Measurements from ENCODE around the gene LGI1. TPM values are rescaled to one million over a fixed set of nuclear protein-coding genes. Genes with fewer than 3 reads are reported as not detected.

Gene LGI1
- total RNA-seq, 6 donors from 2014 or later: not detected

GRCh38 chr10:93773120-93773519, 15.4 kb downstream of the LGI1 start:
- H3K9me3 ChIP-seq: no peaks in the 10 kb centered on the region
- no peak overlapping the region for H3K4me3 ChIP-seq
- H3K27ac ChIP-seq: no peak overlapping the region
- no peak for DNase-seq
- no peaks in the 10 kb centered on the region for H3K36me3 ChIP-seq
- H3K27me3 ChIP-seq: no peaks in the 10 kb centered on the region
- TF ChIP-seq POLR2A (IDR thresholded peaks at IDR 0.05) (no peak), POLR2AphosphoS5 (IDR thresholded peaks at IDR 0.05) (no peak), EP300 (IDR thresholded peaks at IDR 0.05) (no peak), CTCF (IDR thresholded peaks at IDR 0.05) (no peak)
- H3K4me1 ChIP-seq: no peaks in the 10 kb centered on the region
- WGBS, 2 donors: 69 to 73% methylated on average over 5 of the region's 5 CpGs
- no peak for ATAC-seq (ENCODE audit: low FRiP score in 2 of 2)

- Histone ChIP-seq H3K27me3 (no peaks in the 10 kb centered on the region), H3K4me1 (no peaks in the 10 kb centered on the region), H3K27ac (no peak overlapping the region), H3K36me3 (no peaks in the 10 kb centered on the region), H3K4me3 (no peak overlapping the region), H3K9me3 (no peaks in the 10 kb centered on the region)
- ATAC-seq (ENCODE audit: low FRiP score in 2 of 2) (no peak), DNase-seq (no peak)
- WGBS, 2 donors: 71 to 77% methylated on average over 4 of the region's 4 CpGs
- TF ChIP-seq POLR2A (IDR thresholded peaks at IDR 0.05) (no peak), POLR2AphosphoS5 (IDR thresholded peaks at IDR 0.05) (no peak), CTCF (IDR thresholded peaks at IDR 0.05) (no peak), EP300 (IDR thresholded peaks at IDR 0.05) (no peak)
Observed at GRCh38 chr10:93773705-93774104, 16.0 kb downstream of the LGI1 start.

GRCh38 chr10:93775356-93775755, 17.6 kb downstream of the LGI1 start:
- no peaks in the 10 kb centered on the region for H3K27me3 ChIP-seq
- no peaks in the 10 kb centered on the region for H3K36me3 ChIP-seq
- H3K9me3 ChIP-seq: no peaks in the 10 kb centered on the region
- DNase-seq (no peak), ATAC-seq (ENCODE audit: low FRiP score in 2 of 2) (no peak)
- H3K4me3 ChIP-seq: no peak overlapping the region
- TF ChIP-seq CTCF (IDR thresholded peaks at IDR 0.05) (no peak), POLR2A (IDR thresholded peaks at IDR 0.05) (no peak), EP300 (IDR thresholded peaks at IDR 0.05) (no peak), POLR2AphosphoS5 (IDR thresholded peaks at IDR 0.05) (no peak)
- H3K27ac ChIP-seq: no peak overlapping the region
- 59 to 73% methylated on average over 5 of the region's 5 CpGs for whole genome bisulfite sequencing, 2 donors
- H3K4me1 ChIP-seq: no peaks in the 10 kb centered on the region

GRCh38 chr10:93777092-93777491, 19.4 kb downstream of the LGI1 start:
- Histone ChIP-seq H3K36me3 (no peaks in the 10 kb centered on the region), H3K27ac (no peak overlapping the region), H3K27me3 (no peaks in the 10 kb centered on the region), H3K9me3 (no peaks in the 10 kb centered on the region), H3K4me1 (no peaks in the 10 kb centered on the region), H3K4me3 (no peak overlapping the region)
- ATAC-seq (ENCODE audit: low FRiP score in 2 of 2) (no peak), DNase-seq (no peak)
- WGBS, 2 donors: 39 to 55% methylated on average over 2 of the region's 2 CpGs
- TF ChIP-seq POLR2AphosphoS5 (IDR thresholded peaks at IDR 0.05): no peak
- TF ChIP-seq POLR2A (IDR thresholded peaks at IDR 0.05): no peak
- TF ChIP-seq CTCF (IDR thresholded peaks at IDR 0.05): no peak
- TF ChIP-seq EP300 (IDR thresholded peaks at IDR 0.05): no peak

GRCh38 chr10:93784059-93784458, 26.3 kb downstream of the LGI1 start:
- Histone ChIP-seq H3K4me3 (no peak overlapping the region), H3K9me3 (no peaks in the 10 kb centered on the region), H3K27me3 (no peaks in the 10 kb centered on the region), H3K4me1 (no peaks in the 10 kb centered on the region), H3K36me3 (no peaks in the 10 kb centered on the region), H3K27ac (no peak overlapping the region)
- WGBS, 2 donors: 41 to 53% methylated on average over 2 of the region's 2 CpGs
- DNase-seq (no peak), ATAC-seq (ENCODE audit: low FRiP score in 2 of 2) (no peak)
- no peak for TF ChIP-seq EP300 (IDR thresholded peaks at IDR 0.05)
- TF ChIP-seq CTCF (IDR thresholded peaks at IDR 0.05): no peak
- TF ChIP-seq POLR2A (IDR thresholded peaks at IDR 0.05): no peak
- no peak for TF ChIP-seq POLR2AphosphoS5 (IDR thresholded peaks at IDR 0.05)
